Measurements from ENCODE around the gene NUMB. TPM values are rescaled to one million over a fixed set of nuclear protein-coding genes. Genes with fewer than 3 reads are reported as not detected.

The NUMB gene
- total and polyA plus RNA-seq, 2 of the 13 experiments (the other 11 are each of a cell fraction or from before 2014, with no cell fraction given): 20.3 to 71.1 TPM

- TF ChIP-seq, protein P1, sequence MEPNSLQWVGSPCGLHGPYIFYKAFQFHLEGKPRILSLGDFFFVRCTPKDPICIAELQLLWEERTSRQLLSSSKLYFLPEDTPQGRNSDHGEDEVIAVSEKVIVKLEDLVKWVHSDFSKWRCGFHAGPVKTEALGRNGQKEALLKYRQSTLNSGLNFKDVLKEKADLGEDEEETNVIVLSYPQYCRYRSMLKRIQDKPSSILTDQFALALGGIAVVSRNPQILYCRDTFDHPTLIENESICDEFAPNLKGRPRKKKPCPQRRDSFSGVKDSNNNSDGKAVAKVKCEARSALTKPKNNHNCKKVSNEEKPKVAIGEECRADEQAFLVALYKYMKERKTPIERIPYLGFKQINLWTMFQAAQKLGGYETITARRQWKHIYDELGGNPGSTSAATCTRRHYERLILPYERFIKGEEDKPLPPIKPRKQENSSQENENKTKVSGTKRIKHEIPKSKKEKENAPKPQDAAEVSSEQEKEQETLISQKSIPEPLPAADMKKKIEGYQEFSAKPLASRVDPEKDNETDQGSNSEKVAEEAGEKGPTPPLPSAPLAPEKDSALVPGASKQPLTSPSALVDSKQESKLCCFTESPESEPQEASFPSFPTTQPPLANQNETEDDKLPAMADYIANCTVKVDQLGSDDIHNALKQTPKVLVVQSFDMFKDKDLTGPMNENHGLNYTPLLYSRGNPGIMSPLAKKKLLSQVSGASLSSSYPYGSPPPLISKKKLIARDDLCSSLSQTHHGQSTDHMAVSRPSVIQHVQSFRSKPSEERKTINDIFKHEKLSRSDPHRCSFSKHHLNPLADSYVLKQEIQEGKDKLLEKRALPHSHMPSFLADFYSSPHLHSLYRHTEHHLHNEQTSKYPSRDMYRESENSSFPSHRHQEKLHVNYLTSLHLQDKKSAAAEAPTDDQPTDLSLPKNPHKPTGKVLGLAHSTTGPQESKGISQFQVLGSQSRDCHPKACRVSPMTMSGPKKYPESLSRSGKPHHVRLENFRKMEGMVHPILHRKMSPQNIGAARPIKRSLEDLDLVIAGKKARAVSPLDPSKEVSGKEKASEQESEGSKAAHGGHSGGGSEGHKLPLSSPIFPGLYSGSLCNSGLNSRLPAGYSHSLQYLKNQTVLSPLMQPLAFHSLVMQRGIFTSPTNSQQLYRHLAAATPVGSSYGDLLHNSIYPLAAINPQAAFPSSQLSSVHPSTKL (CRISPR knock-in tag; IDR thresholded peaks at IDR 0.05): peak; percentile 30
- TF ChIP-seq POLR2G (IDR thresholded peaks at IDR 0.05; ENCODE audit: low read depth, low read length) (no peak), EHMT2 (IDR thresholded peaks at IDR 0.05; ENCODE audit: borderline replicate concordance, low read depth, low read length) (no peak), HMG20A (CRISPR knock-in tag; IDR thresholded peaks at IDR 0.05; ENCODE audit: borderline replicate concordance) (peak; percentile 33; the same call in 1 of the 2 replicates), ZBTB44 (CRISPR knock-in tag; IDR thresholded peaks at IDR 0.05) (no peak), IRX3 (CRISPR knock-in tag; IDR thresholded peaks at IDR 0.05; ENCODE audit: borderline replicate concordance, low read depth) (no peak), ZNF687 (CRISPR knock-in tag; IDR thresholded peaks at IDR 0.05) (no peak), CEBPG (CRISPR knock-in tag; IDR thresholded peaks at IDR 0.05) (peak; percentile 45), ARNT (IDR thresholded peaks at IDR 0.05) (no peak), SP140L (CRISPR knock-in tag; IDR thresholded peaks at IDR 0.05; ENCODE audit: borderline replicate concordance) (no peak), MATR3 (CRISPR knock-in tag; IDR thresholded peaks at IDR 0.05) (no peak), FOXA1 (IDR thresholded peaks at IDR 0.05) (no peak), FOXA1 (CRISPR knock-in tag; IDR thresholded peaks at IDR 0.05) (0 out of 2 replicates have a peak, but pooled peaks have one; percentile 14), ZNF343 (CRISPR knock-in tag; IDR thresholded peaks at IDR 0.05) (no peak), RARA (CRISPR knock-in tag; IDR thresholded peaks at IDR 0.05) (0 out of 2 replicates have a peak, but pooled peaks have one; percentile 21), HNF4A (CRISPR knock-in tag; IDR thresholded peaks at IDR 0.05) (peak; percentile 64), FOXA3 (CRISPR knock-in tag; IDR thresholded peaks at IDR 0.05) (0 out of 2 replicates have a peak, but pooled peaks have one; percentile 39), GATAD2A (CRISPR knock-in tag; IDR thresholded peaks at IDR 0.05) (peak; percentile 63; the same call in 1 of the 2 replicates), ZMYM3 (CRISPR knock-in tag; IDR thresholded peaks at IDR 0.05) (no peak)
- TF ChIP-seq, protein P2, sequence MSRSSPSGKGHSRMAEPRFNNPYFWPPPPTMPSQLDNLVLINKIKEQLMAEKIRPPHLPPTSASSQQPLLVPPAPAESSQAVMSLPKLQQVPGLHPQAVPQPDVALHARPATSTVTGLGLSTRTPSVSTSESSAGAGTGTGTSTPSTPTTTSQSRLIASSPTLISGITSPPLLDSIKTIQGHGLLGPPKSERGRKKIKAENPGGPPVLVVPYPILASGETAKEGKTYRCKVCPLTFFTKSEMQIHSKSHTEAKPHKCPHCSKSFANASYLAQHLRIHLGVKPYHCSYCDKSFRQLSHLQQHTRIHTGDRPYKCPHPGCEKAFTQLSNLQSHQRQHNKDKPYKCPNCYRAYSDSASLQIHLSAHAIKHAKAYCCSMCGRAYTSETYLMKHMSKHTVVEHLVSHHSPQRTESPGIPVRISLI (CRISPR knock-in tag; IDR thresholded peaks at IDR 0.05; ENCODE audit: borderline replicate concordance): no peak
- TF ChIP-seq, protein P3, sequence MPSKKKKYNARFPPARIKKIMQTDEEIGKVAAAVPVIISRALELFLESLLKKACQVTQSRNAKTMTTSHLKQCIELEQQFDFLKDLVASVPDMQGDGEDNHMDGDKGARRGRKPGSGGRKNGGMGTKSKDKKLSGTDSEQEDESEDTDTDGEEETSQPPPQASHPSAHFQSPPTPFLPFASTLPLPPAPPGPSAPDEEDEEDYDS (CRISPR knock-in tag; IDR thresholded peaks at IDR 0.05): 0 out of 2 replicates have a peak, but pooled peaks have one; percentile 23
These were observed 100.2 kb downstream of the NUMB start (continued) for GRCh38 chr14:73358187-73358586.
